Fibroblast of lung (primary cell): ENCODE measurements around the gene LRRC8A. TPM values are rescaled to one million over a fixed set of nuclear protein-coding genes. Genes with fewer than 3 reads are reported as not detected.
"Not testable (repeated sequence)": the region's sequence is repeated elsewhere in the genome, so short reads cannot be mapped to it uniquely, and the experiment has no call there.

ENCODE experiments used
- DNase-seq, 2 donors: peaks; one replicate each; pipeline versions ENCODE4 v3.0.0 to v3.0.0-alpha.2; 2010; ENCODE audit warnings: low read depth in 2 of 2
- H2AFZ ChIP-seq: 2 replicates; pipeline ENCODE4 v1.5.1; 2012; ENCODE audit warnings: low read length, control low read depth, inconsistent platforms
- H3K27ac ChIP-seq: 2 replicates; pipeline ENCODE4 v1.5.1; 2011; ENCODE audit warnings: low read length, control low read depth; ENCODE audit not compliant: insufficient read depth
- H3K27me3 ChIP-seq: 2 replicates; pipeline ENCODE4 v1.5.1; 2011; ENCODE audit warnings: mild to moderate bottlenecking, low read length; ENCODE audit not compliant: control insufficient read depth, insufficient read depth
- H3K36me3 ChIP-seq: 2 replicates; pipeline ENCODE4 v1.5.1; 2011; ENCODE audit warnings: low read length; ENCODE audit not compliant: control insufficient read depth, insufficient read depth
- H3K4me1 ChIP-seq: 2 replicates; pipeline ENCODE4 v1.5.1; 2011; ENCODE audit warnings: low read length; ENCODE audit not compliant: control insufficient read depth, insufficient read depth; ENCODE audit errors: extremely low read depth
- H3K4me2 ChIP-seq: 2 replicates; pipeline ENCODE4 v1.5.1; 2011; ENCODE audit warnings: low read length, control low read depth; ENCODE audit not compliant: insufficient read depth; ENCODE audit errors: extremely low read depth
- H3K4me3 ChIP-seq, 4 experiments: fragments of 200-600 bp in 1 of 4; sonication (generic) in 1 of 4; replicated peaks in 1 of 4; 2 replicates each; pipeline ENCODE4 v1.5.1; 2011 to 2016; ENCODE audit warnings: low read length in 4 of 4, low read depth in 3 of 4, mild to moderate bottlenecking in 3 of 4, control low read depth in 2 of 4, inconsistent platforms in 1 of 4, mixed read lengths in 1 of 4; ENCODE audit not compliant: insufficient read depth in 1 of 4; ENCODE audit errors: control extremely low read depth in 1 of 4
- H3K79me2 ChIP-seq: 2 replicates; pipeline ENCODE4 v1.5.1; 2012; ENCODE audit warnings: mild to moderate bottlenecking, low read length, inconsistent platforms; ENCODE audit not compliant: control insufficient read depth, insufficient read depth
- H3K9ac ChIP-seq: 2 replicates; pipeline ENCODE4 v1.5.1; 2011; ENCODE audit warnings: mild to moderate bottlenecking, low read length, control low read depth; ENCODE audit not compliant: insufficient read depth
- H3K9me3 ChIP-seq: 2 replicates; pipeline ENCODE4 v1.5.1; 2012; ENCODE audit warnings: low read depth, low read length; ENCODE audit not compliant: control insufficient read depth, insufficient read depth
- H4K20me1 ChIP-seq: 2 replicates; pipeline ENCODE4 v1.5.1; 2011; ENCODE audit warnings: low read length; ENCODE audit not compliant: control insufficient read depth, insufficient read depth; ENCODE audit errors: extremely low read depth
- EZH2 ChIP-seq: IDR thresholded peaks from 2 replicates; pipeline ENCODE4 v1.5.1; 2012; ENCODE audit warnings: low read length, control low read depth, mild to moderate bottlenecking; ENCODE audit errors: missing control alignments
- polyA plus RNA-seq, 2 donors: library from polyadenylated mRNA; depleted of rRNA in 1 of 2; stranded (reverse) in 1 of 2; unstranded in 1 of 2; fragments of >200 nt; gene quantifications; 2 replicates each; pipeline ENCODE4 v1.2.1, GENCODE V29; 2011 to 2012; ENCODE audit warnings: missing spikeins in 1 of 2
- total RNA-seq: library from RNA; depleted of rRNA; stranded (reverse); fragments of >200 nt; gene quantifications from 2 replicates; pipeline ENCODE4 v1.2.1, GENCODE V29; 2014
- TF ChIP-seq, protein P1 (sequence below), 2 donors: IDR thresholded peaks in 1 of 2; conservative IDR thresholded peaks in 1 of 2; 1 replicate in 1 of 2; 2 replicates in 1 of 2; pipeline ENCODE4 v1.5.1; 2011 to 2012; ENCODE audit warnings: low read length in 2 of 2, control low read depth in 1 of 2, inconsistent platforms in 1 of 2, low read depth in 1 of 2, mild to moderate bottlenecking in 1 of 2

LRRC8A gene
- total and polyA plus RNA-seq, 2 donors (not counting 1 experiment from before 2014, with no cell fraction given), result 26.1 to 35.4 TPM

DNA sequence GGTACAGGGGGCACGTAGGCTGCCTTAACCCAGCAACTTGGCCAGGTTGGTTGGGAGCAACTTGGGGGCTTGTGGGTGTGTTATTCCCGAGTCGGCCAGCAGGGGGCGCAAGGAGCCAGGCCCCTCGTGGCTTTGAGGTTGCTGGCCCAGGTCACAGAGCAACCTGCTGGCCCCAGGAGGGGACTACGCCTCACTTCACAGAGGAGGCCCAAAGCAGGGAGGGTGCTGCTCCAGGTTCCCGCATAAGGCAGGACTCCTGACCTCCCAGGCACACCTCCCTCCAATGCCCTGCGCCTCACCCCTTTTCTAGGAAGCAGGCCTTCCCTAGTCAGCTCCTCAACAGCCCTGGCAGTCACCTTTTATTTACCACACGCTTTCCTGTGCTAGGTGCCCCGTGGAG is 18.3 kb upstream of the LRRC8A start:
- no peaks in the 10 kb centered on the region for H3K4me1 ChIP-seq
- no peaks in the 10 kb centered on the region for H3K36me3 ChIP-seq
- no peaks in the 10 kb centered on the region for H3K27me3 ChIP-seq
- no peaks in the 10 kb centered on the region for H3K79me2 ChIP-seq
- DNase-seq, result peak; percentile 18 to 51
- H4K20me1 ChIP-seq, result no peaks in the 10 kb centered on the region
- no peak for TF ChIP-seq EZH2
- TF ChIP-seq, protein P1, sequence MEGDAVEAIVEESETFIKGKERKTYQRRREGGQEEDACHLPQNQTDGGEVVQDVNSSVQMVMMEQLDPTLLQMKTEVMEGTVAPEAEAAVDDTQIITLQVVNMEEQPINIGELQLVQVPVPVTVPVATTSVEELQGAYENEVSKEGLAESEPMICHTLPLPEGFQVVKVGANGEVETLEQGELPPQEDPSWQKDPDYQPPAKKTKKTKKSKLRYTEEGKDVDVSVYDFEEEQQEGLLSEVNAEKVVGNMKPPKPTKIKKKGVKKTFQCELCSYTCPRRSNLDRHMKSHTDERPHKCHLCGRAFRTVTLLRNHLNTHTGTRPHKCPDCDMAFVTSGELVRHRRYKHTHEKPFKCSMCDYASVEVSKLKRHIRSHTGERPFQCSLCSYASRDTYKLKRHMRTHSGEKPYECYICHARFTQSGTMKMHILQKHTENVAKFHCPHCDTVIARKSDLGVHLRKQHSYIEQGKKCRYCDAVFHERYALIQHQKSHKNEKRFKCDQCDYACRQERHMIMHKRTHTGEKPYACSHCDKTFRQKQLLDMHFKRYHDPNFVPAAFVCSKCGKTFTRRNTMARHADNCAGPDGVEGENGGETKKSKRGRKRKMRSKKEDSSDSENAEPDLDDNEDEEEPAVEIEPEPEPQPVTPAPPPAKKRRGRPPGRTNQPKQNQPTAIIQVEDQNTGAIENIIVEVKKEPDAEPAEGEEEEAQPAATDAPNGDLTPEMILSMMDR (conservative IDR thresholded peaks at IDR 0.05 in 1 of 2, IDR thresholded peaks at IDR 0.05 in 1 of 2; ENCODE audit: low read depth in 1 of 2, low read length in 2 of 2), result peak; percentile 76 to 89
- H2AFZ ChIP-seq, result no peak overlapping the region
- H3K9me3 ChIP-seq, result no peaks in the 10 kb centered on the region
- H3K9ac ChIP-seq, result no peak overlapping the region
- no peak overlapping the region for H3K27ac ChIP-seq
- H3K4me2 ChIP-seq, result no peak overlapping the region
- H3K4me3 ChIP-seq, result no peak overlapping the region

DNA sequence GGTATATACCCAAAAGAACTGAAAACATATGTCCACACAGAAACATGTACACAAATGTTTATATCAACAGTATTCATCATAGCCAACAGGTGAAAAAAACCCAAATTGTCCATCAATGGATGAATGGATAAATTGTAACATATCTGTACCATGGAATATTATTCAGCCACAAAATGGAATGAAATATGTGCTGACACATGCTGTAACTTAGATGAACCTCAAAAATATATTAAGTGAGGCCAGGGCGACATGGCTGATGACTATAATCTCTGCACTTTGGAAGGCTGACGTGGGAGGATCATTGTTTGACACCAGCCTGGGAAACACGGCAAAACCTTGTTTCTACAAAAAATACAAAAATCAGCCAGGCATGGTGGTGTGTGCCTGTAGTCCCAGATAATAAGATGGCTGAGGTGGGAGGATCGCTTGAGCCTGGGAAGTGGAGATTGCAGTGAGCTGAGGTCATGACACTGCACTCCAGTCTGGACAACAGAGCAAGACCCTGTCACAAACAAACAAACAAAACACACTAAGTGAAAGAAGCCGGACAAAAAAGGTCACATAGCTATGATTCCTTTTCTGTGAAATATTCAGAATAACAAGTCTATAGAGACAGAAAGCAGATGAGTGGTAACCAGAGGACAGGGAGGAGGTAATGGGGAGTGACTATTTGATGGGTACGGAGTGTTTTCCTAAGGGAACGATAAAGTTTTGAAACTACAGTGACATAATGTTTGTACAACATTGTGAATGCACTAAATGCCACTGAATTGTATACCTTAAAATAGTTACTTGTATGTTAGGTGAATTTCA is 11.6 kb upstream of the LRRC8A start:
- Histone ChIP-seq H2AFZ (no peak overlapping the region), H4K20me1 (no peaks in the 10 kb centered on the region), H3K36me3 (no peaks in the 10 kb centered on the region), H3K4me1 (no peaks in the 10 kb centered on the region), H3K79me2 (no peaks in the 10 kb centered on the region), H3K4me3 (no peak overlapping the region), H3K27me3 (no peaks in the 10 kb centered on the region), H3K4me2 (no peak overlapping the region), H3K9ac (no peak overlapping the region), H3K27ac (no peak overlapping the region), H3K9me3 (no peaks in the 10 kb centered on the region)
- no peak for DNase-seq
- TF ChIP-seq, protein P1 (conservative IDR thresholded peaks at IDR 0.05 in 1 of 2, IDR thresholded peaks at IDR 0.05 in 1 of 2; ENCODE audit: low read depth in 1 of 2, low read length in 2 of 2), result no peak

DNA sequence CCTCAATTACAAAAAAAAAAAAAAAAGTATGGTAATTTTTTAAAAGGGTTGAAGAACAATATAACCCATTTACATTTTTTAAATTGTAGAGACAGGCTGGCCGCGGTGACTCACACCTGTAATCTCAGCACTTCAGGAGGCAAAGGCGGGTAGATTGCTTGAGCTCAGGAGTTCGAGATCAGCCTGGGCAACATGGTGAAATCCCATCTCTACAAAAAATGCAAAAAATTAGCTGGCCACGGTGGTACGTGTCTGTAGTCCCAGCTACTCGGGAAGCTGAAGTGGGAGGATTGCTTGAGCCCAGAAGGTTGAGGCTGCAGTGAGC is 11.0 kb upstream of the LRRC8A start:
- not testable (repeated sequence) for H3K27ac ChIP-seq, H3K4me1 ChIP-seq, H3K79me2 ChIP-seq, DNase-seq, H3K4me2 ChIP-seq, H3K9ac ChIP-seq, H3K36me3 ChIP-seq, H3K9me3 ChIP-seq, H3K27me3 ChIP-seq, H3K4me3 ChIP-seq, H2AFZ ChIP-seq, H4K20me1 ChIP-seq
